ENCODE results near the gene GNAS-AS1. TPM values are rescaled to one million over a fixed set of nuclear protein-coding genes. Genes with fewer than 3 reads are reported as not detected.
A peak's percentile ranks its signal among the peaks of the same experiment; 100 is the strongest.

GNAS-AS1 gene
- 0.33 and 0.51 TPM in 2 replicates for total RNA-seq
- polyA plus RNA-seq, result 0.28 and 0.32 TPM in 2 replicates
- polyA plus RNA-seq (2012), result 0.59 and 0.74 TPM in 2 replicates
- not detected in 2 replicates for polyA minus RNA-seq (ENCODE audit: low replicate concordance)

- H3K4me2 ChIP-seq (ENCODE audit: extremely low read depth, insufficient read depth, low read length), result peak within 1 kb of the TSS; percentile 89
- no peak within 1 kb of the TSS for H3K27ac ChIP-seq (ENCODE audit: insufficient read depth, low read length)
- H3K36me3 ChIP-seq (ENCODE audit: control insufficient read depth, insufficient read depth, low read length), result no peaks in the 10 kb centered on the region
- H3K79me2 ChIP-seq (ENCODE audit: control insufficient read depth, insufficient read depth, low read length), result no peaks in the 10 kb centered on the region
- no peaks in the 10 kb centered on the region for H4K20me1 ChIP-seq (ENCODE audit: control insufficient read depth, extremely low read depth, insufficient read depth, low read length)
- peaks cover 23% of the 10 kb centered on the region for H3K27me3 ChIP-seq (ENCODE audit: control insufficient read depth, insufficient read depth, low read length)
- TF ChIP-seq CTCF (conservative IDR thresholded peaks at IDR 0.05 in 1 of 2, IDR thresholded peaks at IDR 0.05 in 1 of 2; ENCODE audit: low read depth in 1 of 2, low read length in 2 of 2) (no peak), EZH2 (IDR thresholded peaks at IDR 0.05; ENCODE audit: low read length, missing control alignments) (no peak)
- peak within 1 kb of the TSS; percentile 58 to 73 (median 71) for H3K4me3 ChIP-seq (replicated peaks in 1 of 4; ENCODE audit: control extremely low read depth in 1 of 4, insufficient read depth in 1 of 4, low read depth in 3 of 4, low read length in 4 of 4)
- H3K9ac ChIP-seq (ENCODE audit: insufficient read depth, low read length), result peak within 1 kb of the TSS; percentile 52
- H2AFZ ChIP-seq (ENCODE audit: low read length), result peak within 1 kb of the TSS; percentile 78
- no peaks in the 10 kb centered on the region for H3K9me3 ChIP-seq (ENCODE audit: control insufficient read depth, insufficient read depth, low read depth, low read length)
- DNase-seq (ENCODE audit: low read depth in 2 of 2), result peak; percentile 90 to 93
- H3K4me1 ChIP-seq (ENCODE audit: control insufficient read depth, extremely low read depth, insufficient read depth, low read length), result no peaks in the 10 kb centered on the region
Observed at GRCh38 chr20:58850693-58851174, at the start of gene GNAS-AS1. GNAS-AS1 (minus strand) TSS chr20:58850902.

GRCh38 chr20:58900397-58900796, 49.7 kb upstream of the GNAS-AS1 start:
- Histone ChIP-seq H2AFZ (ENCODE audit: low read length) (no peak overlapping the region), H3K4me2 (ENCODE audit: extremely low read depth, insufficient read depth, low read length) (no peak overlapping the region), H3K4me1 (ENCODE audit: control insufficient read depth, extremely low read depth, insufficient read depth, low read length) (peaks cover 16% of the 10 kb centered on the region), H3K36me3 (ENCODE audit: control insufficient read depth, insufficient read depth, low read length) (peaks cover 14% of the 10 kb centered on the region), H3K79me2 (ENCODE audit: control insufficient read depth, insufficient read depth, low read length) (peaks cover 88% of the 10 kb centered on the region), H3K9ac (ENCODE audit: insufficient read depth, low read length) (no peak overlapping the region), H3K9me3 (ENCODE audit: control insufficient read depth, insufficient read depth, low read depth, low read length) (no peaks in the 10 kb centered on the region), H3K27ac (ENCODE audit: insufficient read depth, low read length) (no peak overlapping the region), H4K20me1 (ENCODE audit: control insufficient read depth, extremely low read depth, insufficient read depth, low read length) (no peaks in the 10 kb centered on the region), H3K27me3 (ENCODE audit: control insufficient read depth, insufficient read depth, low read length) (no peaks in the 10 kb centered on the region), H3K4me3 (replicated peaks in 1 of 4; ENCODE audit: control extremely low read depth in 1 of 4, insufficient read depth in 1 of 4, low read depth in 3 of 4, low read length in 4 of 4) (no peak overlapping the region)
- peak in 1 of 2 donors; percentile 17 for DNase-seq (ENCODE audit: low read depth in 2 of 2)
- TF ChIP-seq CTCF (conservative IDR thresholded peaks at IDR 0.05 in 1 of 2, IDR thresholded peaks at IDR 0.05 in 1 of 2; ENCODE audit: low read depth in 1 of 2, low read length in 2 of 2) (no peak), EZH2 (IDR thresholded peaks at IDR 0.05; ENCODE audit: low read length, missing control alignments) (no peak)

- H4K20me1 ChIP-seq (ENCODE audit: control insufficient read depth, extremely low read depth, insufficient read depth, low read length), result no peaks in the 10 kb centered on the region
Observed at GRCh38 chr20:58899512-58899911, 48.8 kb upstream of the GNAS-AS1 start.

More at GRCh38 chr20:58899512-58899911, 48.8 kb upstream of the GNAS-AS1 start:
- no peak overlapping the region for H3K27ac ChIP-seq (ENCODE audit: insufficient read depth, low read length)
- H3K9me3 ChIP-seq (ENCODE audit: control insufficient read depth, insufficient read depth, low read depth, low read length), result no peaks in the 10 kb centered on the region
- H3K4me3 ChIP-seq (replicated peaks in 1 of 4; ENCODE audit: control extremely low read depth in 1 of 4, insufficient read depth in 1 of 4, low read depth in 3 of 4, low read length in 4 of 4), result no peak overlapping the region
- no peak for DNase-seq (ENCODE audit: low read depth in 2 of 2)
- no peak overlapping the region for H2AFZ ChIP-seq (ENCODE audit: low read length)
- H3K79me2 ChIP-seq (ENCODE audit: control insufficient read depth, insufficient read depth, low read length), result peaks cover 93% of the 10 kb centered on the region
- no peak overlapping the region for H3K4me2 ChIP-seq (ENCODE audit: extremely low read depth, insufficient read depth, low read length)
- peaks cover 16% of the 10 kb centered on the region for H3K4me1 ChIP-seq (ENCODE audit: control insufficient read depth, extremely low read depth, insufficient read depth, low read length)
- TF ChIP-seq EZH2 (IDR thresholded peaks at IDR 0.05; ENCODE audit: low read length, missing control alignments) (no peak), CTCF (conservative IDR thresholded peaks at IDR 0.05 in 1 of 2, IDR thresholded peaks at IDR 0.05 in 1 of 2; ENCODE audit: low read depth in 1 of 2, low read length in 2 of 2) (no peak)
- no peak overlapping the region for H3K9ac ChIP-seq (ENCODE audit: insufficient read depth, low read length)
- H3K27me3 ChIP-seq (ENCODE audit: control insufficient read depth, insufficient read depth, low read length), result no peaks in the 10 kb centered on the region
- H3K36me3 ChIP-seq (ENCODE audit: control insufficient read depth, insufficient read depth, low read length), result peaks cover 11% of the 10 kb centered on the region
